GM20000 (cell line): ENCODE data around the gene STK38L.

Experiments used
- DNase-seq: peaks from one replicate; pipeline ENCODE4 v3.0.0; 2012; ENCODE audit warnings: low spot score
- CTCF ChIP-seq: IDR thresholded peaks from 2 replicates; pipeline ENCODE4 v1.5.1; 2012; ENCODE audit warnings: mild to moderate bottlenecking, control low read depth; ENCODE audit errors: extremely low read depth, missing control alignments

Gene STK38L

GRCh38 chr12:27271206-27271605 is 27.1 kb downstream of the STK38L start:
- DNase-seq = no peak
- no peak for TF ChIP-seq CTCF

GRCh38 chr12:27272373-27273028 is 28.4 kb downstream of the STK38L start:
- TF ChIP-seq CTCF = no peak
- no peak for DNase-seq

- DNase-seq = no peak
- TF ChIP-seq CTCF = no peak
Observed at GRCh38 chr12:27273114-27273513, 29.0 kb downstream of the STK38L start.

- DNase-seq = no peak
- no peak for TF ChIP-seq CTCF
Observed at GRCh38 chr12:27274706-27275105, 30.6 kb downstream of the STK38L start.

GRCh38 chr12:27276275-27276674 is 32.2 kb downstream of the STK38L start:
- TF ChIP-seq CTCF = no peak
- no peak for DNase-seq

GRCh38 chr12:27277846-27278260 is 33.8 kb downstream of the STK38L start:
- DNase-seq = peak; percentile 38
- TF ChIP-seq CTCF = no peak

GRCh38 chr12:27279826-27280225 is 35.7 kb downstream of the STK38L start:
- DNase-seq = no peak
- no peak for TF ChIP-seq CTCF
